ENCODE measurements around the gene DAB2IP. TPM values are rescaled to one million over a fixed set of nuclear protein-coding genes. Genes with fewer than 3 reads are reported as not detected.

DAB2IP gene
- total and polyA plus RNA-seq, 4 donors: 19.4 to 75.0 (median 28.7) TPM

DNA sequence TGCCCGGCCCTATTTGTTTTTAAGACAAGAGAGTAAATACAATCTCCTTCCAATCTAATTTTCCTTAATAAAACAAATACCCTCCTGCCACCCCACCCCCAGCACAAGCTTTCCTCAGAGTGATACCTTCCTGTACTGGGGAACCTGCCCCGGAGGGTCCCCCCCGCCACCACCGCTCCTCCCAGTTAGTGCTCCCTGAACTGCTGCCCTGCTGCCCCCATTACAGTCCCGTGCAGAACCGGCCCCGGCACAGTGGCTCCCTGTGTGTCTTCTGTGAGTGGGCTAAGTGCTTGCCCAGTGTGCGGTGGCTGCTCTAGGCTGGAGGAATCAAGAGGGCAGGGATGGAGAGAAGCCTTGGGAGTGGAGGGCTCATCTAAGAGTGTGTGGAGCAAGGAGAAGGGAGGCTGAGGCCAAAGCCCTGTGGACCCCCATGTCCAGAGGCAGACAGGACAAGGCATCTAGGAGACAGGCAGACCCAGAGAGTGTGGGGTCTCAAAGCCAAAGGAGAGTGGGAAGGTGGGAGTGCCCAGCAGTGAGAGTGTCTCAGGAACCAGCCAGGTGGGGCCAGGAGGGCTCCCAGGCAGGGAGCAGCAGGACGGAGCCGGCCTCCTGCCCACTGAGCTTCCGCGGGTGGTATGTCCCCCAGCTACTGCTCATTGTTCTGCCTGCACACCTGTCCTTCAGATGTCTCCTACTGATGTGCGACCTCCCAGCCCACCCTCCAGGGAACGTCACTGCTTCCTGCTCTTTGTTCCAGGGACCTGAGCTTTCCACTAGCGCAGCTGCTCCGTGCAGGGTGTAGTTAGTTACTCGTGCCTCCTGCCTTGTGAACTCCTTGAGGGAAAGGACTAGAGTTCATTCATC, 129.0 kb downstream of the DAB2IP start:
- Histone ChIP-seq H3K4me3 (no peak overlapping the region), H3K27ac (ENCODE audit: low read depth in 1 of 2, low read length in 1 of 2) (peak overlapping the region in 1 of 2 donors; percentile 49), H3K4me1 (ENCODE audit: control insufficient read depth in 5 of 5, insufficient read depth in 5 of 5, low read length in 5 of 5) (peaks cover 0 to 23% (median 7%) of the 10 kb centered on the region in 5 donors), H3K9ac (ENCODE audit: insufficient read depth in 1 of 2, low read length in 2 of 2) (no peak overlapping the region), H3K36me3 (ENCODE audit: control insufficient read depth in 4 of 4, insufficient read depth in 4 of 4, low read length in 4 of 4) (peaks cover 11 to 57% (median 46%) of the 10 kb centered on the region in 4 donors), H3K9me3 (ENCODE audit: control insufficient read depth in 4 of 4, insufficient read depth in 3 of 4, low read length in 3 of 4) (peaks cover 0 to 4% (median 1%) of the 10 kb centered on the region in 4 donors), H3K27me3 (ENCODE audit: control insufficient read depth in 3 of 3, insufficient read depth in 3 of 3, low read length in 2 of 3) (no peaks in the 10 kb centered on the region)
- ATAC-seq (ENCODE audit: insufficient read depth, low FRiP score) (no peak), DNase-seq (peak in 1 of 3 donors; percentile 7)
- WGBS, 2 donors: 89 to 95% methylated on average over 17 of the region's 17 CpGs
- TF ChIP-seq, protein P1, sequence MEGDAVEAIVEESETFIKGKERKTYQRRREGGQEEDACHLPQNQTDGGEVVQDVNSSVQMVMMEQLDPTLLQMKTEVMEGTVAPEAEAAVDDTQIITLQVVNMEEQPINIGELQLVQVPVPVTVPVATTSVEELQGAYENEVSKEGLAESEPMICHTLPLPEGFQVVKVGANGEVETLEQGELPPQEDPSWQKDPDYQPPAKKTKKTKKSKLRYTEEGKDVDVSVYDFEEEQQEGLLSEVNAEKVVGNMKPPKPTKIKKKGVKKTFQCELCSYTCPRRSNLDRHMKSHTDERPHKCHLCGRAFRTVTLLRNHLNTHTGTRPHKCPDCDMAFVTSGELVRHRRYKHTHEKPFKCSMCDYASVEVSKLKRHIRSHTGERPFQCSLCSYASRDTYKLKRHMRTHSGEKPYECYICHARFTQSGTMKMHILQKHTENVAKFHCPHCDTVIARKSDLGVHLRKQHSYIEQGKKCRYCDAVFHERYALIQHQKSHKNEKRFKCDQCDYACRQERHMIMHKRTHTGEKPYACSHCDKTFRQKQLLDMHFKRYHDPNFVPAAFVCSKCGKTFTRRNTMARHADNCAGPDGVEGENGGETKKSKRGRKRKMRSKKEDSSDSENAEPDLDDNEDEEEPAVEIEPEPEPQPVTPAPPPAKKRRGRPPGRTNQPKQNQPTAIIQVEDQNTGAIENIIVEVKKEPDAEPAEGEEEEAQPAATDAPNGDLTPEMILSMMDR (IDR thresholded peaks at IDR 0.05; ENCODE audit: control extremely low read depth, extremely low read depth): no peak

DNA sequence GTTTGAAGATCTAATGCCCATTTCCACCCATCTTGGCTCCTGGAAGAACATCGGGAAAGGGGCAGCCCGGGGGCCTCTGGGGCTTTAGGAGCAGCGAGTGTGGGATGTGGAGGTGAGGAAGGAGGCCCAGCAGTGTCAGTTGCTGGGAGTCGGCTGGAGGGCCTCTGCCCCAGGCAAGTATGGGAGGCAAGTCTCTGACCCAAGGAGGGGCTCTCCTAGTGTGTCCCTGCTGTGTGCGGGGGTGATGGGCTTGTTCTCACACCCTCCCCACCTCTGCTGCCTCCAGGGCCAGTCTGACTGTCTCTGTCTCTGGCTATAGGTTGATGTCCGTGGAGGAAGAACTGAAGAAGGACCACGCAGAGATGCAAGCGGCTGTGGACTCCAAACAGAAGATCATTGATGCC, 129.7 kb downstream of the DAB2IP start:
- Histone ChIP-seq H3K4me1 (ENCODE audit: control insufficient read depth in 5 of 5, insufficient read depth in 5 of 5, low read length in 5 of 5) (peaks cover 0 to 28% (median 7%) of the 10 kb centered on the region in 5 donors), H3K27me3 (ENCODE audit: control insufficient read depth in 3 of 3, insufficient read depth in 3 of 3, low read length in 2 of 3) (no peaks in the 10 kb centered on the region), H3K4me3 (no peak overlapping the region), H3K36me3 (ENCODE audit: control insufficient read depth in 4 of 4, insufficient read depth in 4 of 4, low read length in 4 of 4) (peaks cover 10 to 50% (median 40%) of the 10 kb centered on the region in 4 donors), H3K9ac (ENCODE audit: insufficient read depth in 1 of 2, low read length in 2 of 2) (no peak overlapping the region), H3K9me3 (ENCODE audit: control insufficient read depth in 4 of 4, insufficient read depth in 3 of 4, low read length in 3 of 4) (peaks cover 0 to 4% (median 1%) of the 10 kb centered on the region in 4 donors), H3K27ac (ENCODE audit: low read depth in 1 of 2, low read length in 1 of 2) (no peak overlapping the region)
- ATAC-seq (ENCODE audit: insufficient read depth, low FRiP score) (no peak), DNase-seq (peak in 1 of 3 donors; percentile 7)
- WGBS, 2 donors: 95 to 99% methylated on average over 8 of the region's 8 CpGs
- TF ChIP-seq, protein P1 (IDR thresholded peaks at IDR 0.05; ENCODE audit: control extremely low read depth, extremely low read depth): no peak

DNA sequence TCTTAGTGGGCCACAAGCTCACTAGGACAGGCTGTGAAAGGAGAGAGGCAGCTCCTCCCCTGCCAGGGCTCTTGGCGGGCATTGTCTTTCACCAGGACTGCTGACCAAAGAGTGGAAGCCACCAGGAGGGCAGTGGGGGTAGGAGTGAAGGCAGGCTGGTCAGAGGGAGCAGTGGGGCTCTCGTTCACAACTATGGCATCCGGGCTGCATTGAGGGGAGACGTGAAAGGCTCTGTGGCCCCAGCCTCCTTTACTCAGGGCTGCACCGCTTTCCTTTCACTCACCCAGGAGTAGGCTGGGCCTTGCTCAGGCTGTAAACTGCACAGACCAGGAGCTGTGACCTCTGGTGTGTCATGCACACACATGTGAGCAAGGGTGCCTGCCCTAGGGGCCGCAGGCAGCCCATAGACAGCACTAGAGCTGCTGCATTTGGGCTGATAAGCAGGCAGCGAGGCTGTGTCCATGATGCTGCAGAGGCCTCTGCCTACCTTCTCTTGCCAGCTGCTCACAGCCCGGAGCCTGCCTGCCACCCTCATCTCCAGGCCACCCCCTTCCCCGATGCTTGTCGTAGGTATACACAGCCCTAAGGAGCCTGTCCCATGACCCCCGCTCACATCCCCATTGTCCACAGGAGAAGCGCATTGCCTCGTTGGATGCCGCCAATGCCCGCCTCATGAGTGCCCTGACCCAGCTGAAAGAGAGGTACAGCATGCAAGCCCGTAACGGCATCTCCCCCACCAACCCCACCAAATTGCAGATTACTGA, 130.4 kb downstream of the DAB2IP start:
- Histone ChIP-seq H3K4me1 (ENCODE audit: control insufficient read depth in 5 of 5, insufficient read depth in 5 of 5, low read length in 5 of 5) (peaks cover 0 to 28% (median 7%) of the 10 kb centered on the region in 5 donors), H3K36me3 (ENCODE audit: control insufficient read depth in 4 of 4, insufficient read depth in 4 of 4, low read length in 4 of 4) (peaks cover 6 to 42% (median 35%) of the 10 kb centered on the region in 4 donors), H3K9ac (ENCODE audit: insufficient read depth in 1 of 2, low read length in 2 of 2) (no peak overlapping the region), H3K4me3 (no peak overlapping the region), H3K27me3 (ENCODE audit: control insufficient read depth in 3 of 3, insufficient read depth in 3 of 3, low read length in 2 of 3) (no peaks in the 10 kb centered on the region), H3K27ac (ENCODE audit: low read depth in 1 of 2, low read length in 1 of 2) (no peak overlapping the region), H3K9me3 (ENCODE audit: control insufficient read depth in 4 of 4, insufficient read depth in 3 of 4, low read length in 3 of 4) (peaks cover 0 to 4% (median 1%) of the 10 kb centered on the region in 4 donors)
- DNase-seq (no peak), ATAC-seq (ENCODE audit: insufficient read depth, low FRiP score) (no peak)
- TF ChIP-seq, protein P1 (IDR thresholded peaks at IDR 0.05; ENCODE audit: control extremely low read depth, extremely low read depth): no peak
- whole genome bisulfite sequencing, 2 donors: 95 to 96% methylated on average over 17 of the region's 17 CpGs
